Spleen (tissue), 11 donors: ENCODE results near the gene CSNK1G2. TPM values are rescaled to one million over a fixed set of nuclear protein-coding genes. Genes with fewer than 3 reads are reported as not detected.
"Not testable (repeated sequence)": the region's sequence is repeated elsewhere in the genome, so short reads cannot be mapped to it uniquely, and the experiment has no call there.

ENCODE experiments used
- DNase-seq: peaks from one replicate; pipeline ENCODE4 v3.0.0-alpha.2; 2020
- H3K27ac ChIP-seq, 8 donors: fragments of 200-600 bp; sonication (generic) in 7 of 8; 1 replicate in 4 of 8; 2 replicates in 4 of 8; pipeline versions ENCODE4 v1.5.0 to v1.8.0; 2016 to 2021; ENCODE audit warnings: inconsistent platforms in 4 of 8, mild to moderate bottlenecking in 4 of 8, moderate library complexity in 1 of 8
- H3K27me3 ChIP-seq, 7 donors: fragments of 200-600 bp; sonication (generic) in 6 of 7; replicated peaks in 1 of 7; 1 replicate in 4 of 7; 2 replicates in 3 of 7; pipeline versions ENCODE4 v1.5.0 to v1.8.0; 2016 to 2021; ENCODE audit warnings: inconsistent platforms in 3 of 7, mild to moderate bottlenecking in 1 of 7
- H3K36me3 ChIP-seq, 6 donors: fragments of 200-600 bp; sonication (generic) in 5 of 6; 1 replicate in 4 of 6; 2 replicates in 2 of 6; pipeline versions ENCODE4 v1.5.0 to v1.8.0; 2016 to 2021; ENCODE audit warnings: inconsistent platforms in 2 of 6
- H3K4me1 ChIP-seq, 6 donors: fragments of 200-600 bp; sonication (generic) in 5 of 6; 1 replicate in 3 of 6; 2 replicates in 3 of 6; pipeline versions ENCODE4 v1.5.0 to v1.8.0; 2016 to 2021; ENCODE audit warnings: inconsistent platforms in 3 of 6
- H3K4me3 ChIP-seq, 8 donors: fragments of 200-600 bp; sonication (generic) in 7 of 8; 1 replicate in 4 of 8; 2 replicates in 4 of 8; pipeline versions ENCODE4 v1.5.0 to v1.8.0; 2016 to 2021; ENCODE audit warnings: inconsistent platforms in 4 of 8, mild to moderate bottlenecking in 4 of 8, moderate library complexity in 2 of 8
- H3K9me3 ChIP-seq, 8 donors: fragments of 200-600 bp; sonication (generic) in 7 of 8; 1 replicate in 4 of 8; 2 replicates in 4 of 8; pipeline versions ENCODE4 v1.5.0 to v1.8.0; 2016 to 2021; ENCODE audit warnings: inconsistent platforms in 4 of 8
- POLR2A ChIP-seq, 3 donors: fragments of 450-650 bp; IDR thresholded peaks; one replicate each; pipeline ENCODE4 v1.5.1; 2017; ENCODE audit warnings: antibody characterized with exemption in 3 of 3, mild to moderate bottlenecking in 1 of 3
- POLR2AphosphoS5 ChIP-seq, 3 donors: sonication (generic); formaldehyde crosslinking; IDR thresholded peaks; one replicate each; pipeline ENCODE4 v1.5.1; 2017; ENCODE audit warnings: antibody characterized with exemption in 3 of 3
- WGBS, 5 donors: extraction: QIAGEN DNeasy Blood & Tissue Kit in 3 of 5; methylation state at CpG; one replicate each; pipeline versions ENCODE4 v1.1.5 to v1.1.7; 2013 to 2018; 5-methylcytosine and 5-hydroxymethylcytosine counted together
- intact Hi-C: fragments of 100-400 bp; cut with DNase I; formaldehyde crosslinking; loops from one replicate; pipeline ENCODE4 v1.15.0; 2023; ENCODE audit warnings: low total_unique reads
- polyA plus RNA-seq, 3 donors: library from polyadenylated mRNA; stranded (reverse); fragments of 200-250 nt; gene quantifications; one replicate each; pipeline ENCODE4 v1.2.1, GENCODE V29; 2013
- total RNA-seq, 7 donors: library from RNA; depleted of rRNA in 3 of 7; stranded (reverse); fragments of >200 nt in 3 of 7; fragmentation: NEBNext Ultra II Directional in 4 of 7; extraction: Animal tissue kit (Norgen Biotek cat#: 25700) in 4 of 7; gene quantifications; one replicate each; pipeline versions ENCODE4 v1.1.0 to v1.2.1, GENCODE V29; 2016 to 2021
- TF ChIP-seq, protein P1 (sequence below), 11 experiments: fragments of 200-600 bp in 7 of 11; fragments of 450-650 bp in 4 of 11; sonication (generic) in 4 of 11; IDR thresholded peaks in 8 of 11; conservative IDR thresholded peaks in 3 of 11; 1 replicate in 7 of 11; 2 replicates in 4 of 11; pipeline versions ENCODE4 v1.4.0 to v1.8.0; 2016 to 2021; ENCODE audit warnings: antibody characterized with exemption in 11 of 11, inconsistent platforms in 4 of 11, mild to moderate bottlenecking in 1 of 11
- donor health status: healthy with polysubstance abuse.
- donor health status: DM: no; HTN: no; CAD: no; lungs with moderate emphysema.
- donor health status: DM: no; HTN: no; CAD: no.
- donor health status: Bipolar disorder and iron deficiency.
- donor health status: healthy.
- donor health status: DM: no; HTN: no; CAD: no.
- donor health status: DM: yes; HTN: yes; CAD: no.

Gene CSNK1G2
- total and polyA plus RNA-seq, 10 donors = 52.5 to 120 (median 93.8) TPM

DNA sequence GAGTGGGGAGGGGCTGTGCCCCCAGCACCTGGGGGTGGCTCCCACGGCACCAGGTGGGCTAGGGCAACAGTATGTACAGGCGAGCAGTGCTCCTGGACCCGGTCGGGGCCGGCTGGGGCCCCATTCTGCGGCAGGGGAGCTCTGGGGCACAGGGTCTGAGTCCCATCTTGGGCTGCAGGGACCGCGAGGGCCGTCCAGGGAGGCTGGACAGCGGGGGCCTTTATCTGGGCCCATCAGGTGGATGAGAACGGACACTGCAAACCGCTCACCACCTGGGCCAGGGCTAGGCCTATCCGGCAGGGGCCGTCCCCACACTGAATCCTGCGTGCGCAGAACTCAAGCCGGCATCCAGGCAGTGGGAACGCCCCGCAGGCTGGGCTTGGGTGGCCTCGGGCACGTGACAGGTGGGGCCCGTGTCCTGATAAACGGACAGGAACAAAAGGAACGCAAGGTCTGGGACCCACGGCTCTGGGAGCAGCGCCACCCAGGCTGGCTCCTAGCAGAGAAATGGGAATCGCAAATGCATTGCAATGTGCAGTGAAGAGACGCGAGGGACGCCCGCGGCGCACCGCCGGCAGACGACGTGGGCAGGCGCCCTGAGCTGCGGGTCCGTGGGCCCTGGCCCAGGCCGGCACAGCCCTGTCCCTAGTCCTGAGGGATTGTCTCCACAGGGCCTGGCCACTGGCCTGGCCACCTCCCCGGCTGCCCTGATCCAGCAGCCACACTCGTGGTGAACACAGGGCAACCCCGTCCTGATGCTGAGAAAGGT, 44.8 kb downstream of the CSNK1G2 start:
- TF ChIP-seq POLR2AphosphoS5 (IDR thresholded peaks at IDR 0.05) (peak; percentile 7 to 57 (median 20)), POLR2A (IDR thresholded peaks at IDR 0.05) (no peak)
- TF ChIP-seq, protein P1, sequence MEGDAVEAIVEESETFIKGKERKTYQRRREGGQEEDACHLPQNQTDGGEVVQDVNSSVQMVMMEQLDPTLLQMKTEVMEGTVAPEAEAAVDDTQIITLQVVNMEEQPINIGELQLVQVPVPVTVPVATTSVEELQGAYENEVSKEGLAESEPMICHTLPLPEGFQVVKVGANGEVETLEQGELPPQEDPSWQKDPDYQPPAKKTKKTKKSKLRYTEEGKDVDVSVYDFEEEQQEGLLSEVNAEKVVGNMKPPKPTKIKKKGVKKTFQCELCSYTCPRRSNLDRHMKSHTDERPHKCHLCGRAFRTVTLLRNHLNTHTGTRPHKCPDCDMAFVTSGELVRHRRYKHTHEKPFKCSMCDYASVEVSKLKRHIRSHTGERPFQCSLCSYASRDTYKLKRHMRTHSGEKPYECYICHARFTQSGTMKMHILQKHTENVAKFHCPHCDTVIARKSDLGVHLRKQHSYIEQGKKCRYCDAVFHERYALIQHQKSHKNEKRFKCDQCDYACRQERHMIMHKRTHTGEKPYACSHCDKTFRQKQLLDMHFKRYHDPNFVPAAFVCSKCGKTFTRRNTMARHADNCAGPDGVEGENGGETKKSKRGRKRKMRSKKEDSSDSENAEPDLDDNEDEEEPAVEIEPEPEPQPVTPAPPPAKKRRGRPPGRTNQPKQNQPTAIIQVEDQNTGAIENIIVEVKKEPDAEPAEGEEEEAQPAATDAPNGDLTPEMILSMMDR (IDR thresholded peaks at IDR 0.05 in 8 of 11, conservative IDR thresholded peaks at IDR 0.05 in 3 of 11) = no peak
- Histone ChIP-seq H3K36me3 (peaks cover 2 to 100% (median 91%) of the 10 kb centered on the region in 6 donors), H3K27ac (no peak overlapping the region), H3K4me3 (no peak overlapping the region), H3K9me3 (no peaks in the 10 kb centered on the region), H3K4me1 (no peaks in the 10 kb centered on the region), H3K27me3 (no peaks in the 10 kb centered on the region)
- intact Hi-C loops = no loop called here
- no peak for DNase-seq
- 89 to 92% (median 91%) methylated on average over 39 to 44 of the region's 44 CpGs for WGBS, 5 donors

DNA sequence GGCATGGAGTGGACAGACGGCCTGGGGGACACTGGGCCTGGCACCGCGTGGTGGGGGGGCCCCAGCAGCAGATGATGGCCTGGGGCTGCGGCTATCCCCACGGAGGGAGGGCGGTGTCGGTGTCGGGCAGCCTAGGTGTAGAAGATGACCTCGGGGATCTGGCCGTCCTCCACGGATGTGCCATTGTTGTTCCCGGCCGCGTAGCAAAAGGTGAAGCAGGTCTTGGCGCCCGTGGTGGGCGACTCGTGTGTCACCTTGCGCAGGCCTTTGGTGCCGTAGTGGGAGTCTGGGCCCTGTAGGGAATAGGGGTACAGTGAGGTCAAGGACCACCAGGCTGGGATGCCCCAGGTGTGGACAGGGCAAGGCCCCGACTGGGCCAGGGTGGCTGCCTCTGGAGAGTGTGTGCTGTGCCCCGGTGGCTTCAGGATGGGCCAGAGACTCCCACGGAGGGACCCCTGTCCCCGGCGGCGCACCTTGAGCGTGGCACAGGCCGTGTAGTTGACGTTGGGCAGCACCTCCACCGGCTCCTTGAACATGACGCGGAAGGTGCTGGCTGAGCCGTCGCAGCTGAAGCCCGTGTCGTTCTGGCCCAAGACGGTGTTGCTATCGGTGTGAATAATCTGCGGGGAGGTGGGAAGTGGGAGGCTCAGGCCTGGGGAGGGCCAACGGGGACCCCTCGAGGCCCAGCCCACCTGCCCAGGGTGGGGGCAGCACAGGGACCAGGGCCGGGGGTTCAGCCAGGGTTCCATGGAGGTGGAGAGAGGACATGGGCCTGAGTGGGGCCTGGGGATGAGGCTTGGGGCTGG, 45.6 kb downstream of the CSNK1G2 start:
- Histone ChIP-seq H3K9me3 (no peaks in the 10 kb centered on the region), H3K27ac (no peak overlapping the region), H3K4me1 (no peaks in the 10 kb centered on the region), H3K4me3 (no peak overlapping the region), H3K27me3 (no peaks in the 10 kb centered on the region), H3K36me3 (peaks cover 0 to 100% (median 91%) of the 10 kb centered on the region in 6 donors)
- DNase-seq = no peak
- intact Hi-C loops = no loop called here
- 89 to 95% (median 92%) methylated on average over 38 to 42 of the region's 42 CpGs for WGBS, 5 donors
- TF ChIP-seq, protein P1 (IDR thresholded peaks at IDR 0.05 in 8 of 11, conservative IDR thresholded peaks at IDR 0.05 in 3 of 11) = no peak
- TF ChIP-seq POLR2AphosphoS5 (IDR thresholded peaks at IDR 0.05) = peak in 2 of 3 donors; percentile 36 to 63

DNA sequence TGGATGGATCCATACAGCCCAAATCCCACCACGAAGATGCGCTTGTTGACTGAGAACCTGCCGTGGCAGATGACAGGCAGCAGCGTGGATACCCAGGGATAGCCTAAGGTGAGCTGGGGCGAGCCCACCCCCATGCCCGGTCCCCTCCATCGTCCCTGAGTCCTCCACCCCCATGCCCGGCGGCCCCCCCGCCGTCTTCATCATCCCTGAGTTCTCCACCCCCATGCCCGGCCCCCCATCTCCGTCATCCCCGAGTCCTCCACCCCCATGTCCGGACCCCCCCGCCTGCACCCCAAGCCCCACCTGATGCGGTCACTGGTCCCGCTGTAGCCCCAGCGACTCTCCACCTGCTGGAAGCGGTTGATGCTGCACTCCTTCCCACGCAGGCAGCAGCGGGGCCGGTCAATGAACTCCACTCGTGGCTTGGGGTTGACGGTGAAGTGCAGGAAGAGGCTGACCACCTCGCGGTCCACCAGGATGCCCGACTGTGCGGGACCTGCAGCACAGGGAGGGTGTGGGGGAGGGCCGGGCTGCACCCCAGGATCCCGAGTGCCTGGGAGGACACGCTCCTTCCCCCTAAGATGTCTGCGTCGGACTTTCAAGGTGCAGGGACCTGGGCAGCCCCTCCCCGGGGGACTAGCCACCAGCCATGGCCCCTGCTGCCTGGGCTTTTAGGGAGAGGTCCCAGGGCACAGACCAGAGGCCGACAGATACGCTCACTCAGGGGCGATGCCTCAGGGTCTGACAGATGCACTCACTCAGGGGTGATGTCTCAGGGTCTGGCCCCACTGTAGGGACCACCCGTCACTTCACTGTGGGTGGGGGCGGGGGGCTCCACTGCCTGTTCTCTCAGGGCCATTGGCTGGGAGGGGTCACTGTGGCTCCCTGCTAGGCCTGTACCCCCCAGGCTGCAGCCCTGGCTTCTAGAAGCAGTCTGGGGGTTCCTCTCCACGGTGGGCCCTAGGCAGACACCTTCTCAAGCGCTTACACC, 46.5 kb downstream of the CSNK1G2 start:
- DNase-seq = peak; percentile 71
- TF ChIP-seq, protein P1 (IDR thresholded peaks at IDR 0.05 in 8 of 11, conservative IDR thresholded peaks at IDR 0.05 in 3 of 11) = no peak
- TF ChIP-seq POLR2A (IDR thresholded peaks at IDR 0.05) (no peak), POLR2AphosphoS5 (IDR thresholded peaks at IDR 0.05) (peak; percentile 31 to 70 (median 41))
- Histone ChIP-seq H3K27me3 (no peaks in the 10 kb centered on the region), H3K4me1 (no peaks in the 10 kb centered on the region), H3K9me3 (no peaks in the 10 kb centered on the region), H3K36me3 (peaks cover 0 to 100% (median 83%) of the 10 kb centered on the region in 6 donors), H3K27ac (no peak overlapping the region), H3K4me3 (no peak overlapping the region)
- WGBS, 5 donors = 82 to 90% (median 87%) methylated on average over 21 to 42 of the region's 42 CpGs
- intact Hi-C loops = no loop called here

DNA sequence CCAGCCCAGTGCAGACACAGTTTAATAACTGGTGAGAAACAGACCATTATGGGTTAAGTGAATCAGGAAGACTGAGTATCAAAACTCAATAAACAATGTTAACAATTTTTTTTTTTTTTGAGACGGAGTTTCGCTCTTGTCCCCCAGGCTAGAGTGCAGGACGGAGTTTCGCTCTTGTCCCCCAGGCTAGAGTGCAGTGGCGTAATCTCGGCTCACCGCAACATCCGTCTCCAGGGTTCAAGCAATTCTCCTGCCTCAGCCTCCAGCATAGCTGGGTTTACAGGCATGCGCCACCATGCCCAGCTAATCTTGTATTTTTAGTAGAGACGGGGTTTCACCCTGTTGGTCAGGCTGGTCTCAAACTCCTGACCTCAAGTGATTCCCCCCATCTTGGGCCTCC, 47.5 kb downstream of the CSNK1G2 start:
- intact Hi-C loops, H3K27ac ChIP-seq, H3K27me3 ChIP-seq, H3K4me1 ChIP-seq, H3K4me3 ChIP-seq, H3K9me3 ChIP-seq, DNase-seq: not testable (repeated sequence)
- H3K36me3 ChIP-seq = peaks cover 0 to 100% (median 79%) of the 10 kb centered on the region in 6 donors
- 82 to 96% (median 89%) methylated on average over 10 of the region's 10 CpGs for WGBS, 5 donors
